RWPE1 (cell line): Measurements from ENCODE around the gene LAMA5.

Experiments
- CTCF ChIA-PET: fragments of 350-600 bp; sonication (Branson Sonifier 250); formaldehyde crosslinking; extraction: SDS; loops from one replicate; lab custom pipeline; 2021; lab: Yijun Ruan, JAX
- POLR2A ChIA-PET: fragments of 400-600 bp; formaldehyde crosslinking; extraction: SDS; loops from one replicate; lab custom pipeline; 2020; ENCODE audit warnings: antibody characterized with exemption; ENCODE audit not compliant: low non-redundant PET; lab: Yijun Ruan, JAX
- DNase-seq: peaks from one replicate; pipeline ENCODE4 v3.0.0; 2012; ENCODE audit warnings: low spot score
- H3K27ac ChIP-seq: fragments of 450-650 bp; 2 replicates; pipeline ENCODE4 v1.5.1; 2017
- CTCF ChIP-seq: fragments of 450-650 bp; conservative IDR thresholded peaks from 2 replicates; pipeline ENCODE4 v1.5.1; 2017; ENCODE audit warnings: low read depth, mild to moderate bottlenecking

Gene LAMA5

GRCh38 chr20:62277253-62277652 is 89.9 kb downstream of the LAMA5 start:
- POLR2A ChIA-PET = no interaction called here
- DNase-seq = no peak
- no peak for TF ChIP-seq CTCF
- peak overlapping the region; percentile 23; the same call in 1 of the 2 replicates for H3K27ac ChIP-seq
- CTCF ChIA-PET = interaction anchor here (0.7 kb wide), 1 partner anchor 326 kb away, joined by 5 read pairs; no protein-coding TSS in a partner anchor

- POLR2A ChIA-PET = no interaction called here
- no peak for DNase-seq
- no peak overlapping the region for H3K27ac ChIP-seq
- CTCF ChIA-PET = interaction anchor here (0.7 kb wide), 1 partner anchor 325 kb away, joined by 5 read pairs; no protein-coding TSS in a partner anchor
- no peak for TF ChIP-seq CTCF
These were observed 90.7 kb downstream of the LAMA5 start for GRCh38 chr20:62276439-62276838.

GRCh38 chr20:62275219-62275618 is 91.9 kb downstream of the LAMA5 start:
- no peak for TF ChIP-seq CTCF
- DNase-seq = no peak
- ChIA-PET CTCF (interaction anchor here (0.6 kb wide), 1 partner anchor 119 kb away, joined by 3 read pairs; no protein-coding TSS in a partner anchor), POLR2A (no interaction called here)
- H3K27ac ChIP-seq = no peak overlapping the region

- no peak for TF ChIP-seq CTCF
- H3K27ac ChIP-seq = peak overlapping the region; percentile 11
- ChIA-PET CTCF (interaction anchor here (0.6 to 0.9 kb wide), 2 partner anchors 10 to 120 kb away, joined by 3 read pairs; no protein-coding TSS in a partner anchor), POLR2A (no interaction called here)
- DNase-seq = no peak
These were observed 92.7 kb downstream of the LAMA5 start for GRCh38 chr20:62274332-62274950.

- DNase-seq = no peak
- no peak for TF ChIP-seq CTCF
- H3K27ac ChIP-seq = no peak overlapping the region
- CTCF ChIA-PET = no interaction called here
- POLR2A ChIA-PET = no interaction called here
These were observed 93.7 kb downstream of the LAMA5 start for GRCh38 chr20:62273416-62273815.

- TF ChIP-seq CTCF = no peak
- ChIA-PET CTCF (interaction anchor here (0.6 to 0.7 kb wide), 3 partner anchors 136 to 628 kb away, joined by 3 read pairs; no protein-coding TSS in a partner anchor), POLR2A (no interaction called here)
- DNase-seq = no peak
- H3K27ac ChIP-seq = no peak overlapping the region; the same call in 1 of the 2 replicates
These were observed 94.9 kb downstream of the LAMA5 start for GRCh38 chr20:62272200-62272599.
